HG03565 (cell line): Measurements from ENCODE around the gene RFX1.

ENCODE experiments used
- ATAC-seq: cut with Tn5 transposase; IDR thresholded peaks from one replicate; pipeline ENCODE4 v1.9.1; 2021; ENCODE audit warnings: mild to moderate bottlenecking, moderate library complexity; ENCODE audit not compliant: unreplicated experiment

RFX1 gene

GRCh38 chr19:13996928-13997630, 9.0 kb downstream of the RFX1 start:
- ATAC-seq: no peak

GRCh38 chr19:13995878-13996765, 10.0 kb downstream of the RFX1 start:
- no peak for ATAC-seq

GRCh38 chr19:13995017-13995728, 10.9 kb downstream of the RFX1 start:
- ATAC-seq: no peak

- no peak for ATAC-seq
These were observed 12.4 kb downstream of the RFX1 start for GRCh38 chr19:13993590-13994300.

- no peak for ATAC-seq
These were observed 14.1 kb downstream of the RFX1 start for GRCh38 chr19:13992025-13992424.

GRCh38 chr19:13990085-13990484, 16.0 kb downstream of the RFX1 start:
- ATAC-seq: no peak

- ATAC-seq: no peak
These were observed 16.6 kb downstream of the RFX1 start for GRCh38 chr19:13989487-13989886.

GRCh38 chr19:13987101-13987890, 18.8 kb downstream of the RFX1 start:
- no peak for ATAC-seq

- ATAC-seq: peak; percentile 73
These were observed 19.7 kb downstream of the RFX1 start for GRCh38 chr19:13986348-13986904.

GRCh38 chr19:13985771-13986347, 20.3 kb downstream of the RFX1 start:
- ATAC-seq: peak; percentile 13

- no peak for ATAC-seq
These were observed 21.0 kb downstream of the RFX1 start for GRCh38 chr19:13984875-13985741.

GRCh38 chr19:13984186-13984585, 21.9 kb downstream of the RFX1 start:
- no peak for ATAC-seq

- ATAC-seq: no peak
These were observed 22.8 kb downstream of the RFX1 start for GRCh38 chr19:13983213-13983889.

- ATAC-seq: no peak
These were observed 23.3 kb downstream of the RFX1 start for GRCh38 chr19:13982773-13983172.

GRCh38 chr19:13981988-13982501, 24.1 kb downstream of the RFX1 start:
- no peak for ATAC-seq

- ATAC-seq: no peak
These were observed 24.7 kb downstream of the RFX1 start for GRCh38 chr19:13981467-13981866.

- no peak for ATAC-seq
These were observed 25.1 kb downstream of the RFX1 start for GRCh38 chr19:13981021-13981420.

- no peak for ATAC-seq
These were observed 25.8 kb downstream of the RFX1 start for GRCh38 chr19:13980340-13980739.
